K562 (cell line): ENCODE results near the gene RPL34. TPM values are rescaled to one million over a fixed set of nuclear protein-coding genes. Genes with fewer than 3 reads are reported as not detected.

Experiments
- ATAC-seq: fragments of 200-7000 bp; cut with Tn5 transposase; 3 replicates; pipeline ENCODE4 v1.9.1; 2020; ENCODE audit warnings: moderate library complexity
- BruUV-seq: library from RNA; stranded (reverse); fragments of 400-500 nt; replicated peaks from 2 replicates; lab custom pipeline; 2021; lab: Mats Ljungman, UMichigan
- CTCF ChIA-PET: fragments of 300-600 bp; formaldehyde crosslinking; extraction: SDS; loops from one replicate; lab custom pipeline; 2021; ENCODE audit warnings: low intra/inter-chr PET ratio; lab: Yijun Ruan, JAX
- POLR2A ChIA-PET: fragments of 300-600, 350-650 bp; sonication (Branson Sonifier 250); formaldehyde crosslinking; extraction: SDS; loops from one replicate; lab custom pipeline; 2021; ENCODE audit warnings: antibody characterized with exemption, inconsistent platforms; lab: Yijun Ruan, JAX
- DNase-seq, 4 experiments: peaks; one replicate each; pipeline versions ENCODE4 v3.0.0 to v3.0.0-alpha.2; 2011 to 2018; ENCODE audit warnings: low spot score in 3 of 4, mixed read lengths in 3 of 4; ENCODE audit errors: extremely low read depth in 1 of 4
- FAIRE-seq: peaks from 2 replicates; lab custom pipeline; 2011; peaks lifted over from hg19 to GRCh38; lab: Jason Lieb, UNC
- H2AFZ ChIP-seq: 2 replicates; pipeline ENCODE4 v1.6.0; 2011; ENCODE audit warnings: low read depth, low read length, control low read depth, inconsistent platforms
- H3K27ac ChIP-seq: fragments of 200-600 bp; 3 replicates; pipeline ENCODE4 v1.8.0; 2011; ENCODE audit warnings: low read depth, mild to moderate bottlenecking, control low read depth, inconsistent platforms, low read length, moderate library complexity, mixed read lengths; ENCODE audit errors: extremely low read depth
- H3K27me3 ChIP-seq, 2 experiments: fragments of 300-600 bp in 1 of 2; 2 replicates in 1 of 2; 3 replicates in 1 of 2; pipeline versions ENCODE4 v1.6.0 to v1.8.0; 2011; ENCODE audit warnings: inconsistent platforms in 2 of 2, low read length in 2 of 2, mild to moderate bottlenecking in 1 of 2, mixed read lengths in 1 of 2, moderate library complexity in 1 of 2; ENCODE audit not compliant: control insufficient read depth in 2 of 2, insufficient read depth in 2 of 2
- H3K36me3 ChIP-seq: fragments of 300-600 bp; 3 replicates; pipeline ENCODE4 v1.8.0; 2011; ENCODE audit warnings: mild to moderate bottlenecking, low read length, inconsistent platforms; ENCODE audit not compliant: control insufficient read depth, insufficient read depth
- H3K4me1 ChIP-seq, 2 experiments: fragments of 200-600 bp in 1 of 2; replicated peaks in 1 of 2; 2 replicates in 1 of 2; 3 replicates in 1 of 2; pipeline versions ENCODE4 v1.5.1 to v1.8.0; 2011; ENCODE audit warnings: inconsistent platforms in 2 of 2, low read length in 2 of 2, mild to moderate bottlenecking in 1 of 2, mixed read lengths in 1 of 2, moderate library complexity in 1 of 2; ENCODE audit not compliant: control insufficient read depth in 2 of 2, insufficient read depth in 2 of 2
- H3K4me2 ChIP-seq: 2 replicates; pipeline ENCODE4 v1.6.1; 2011; ENCODE audit warnings: low read length, control low read depth, inconsistent platforms, mixed read lengths; ENCODE audit not compliant: insufficient read depth
- H3K4me3 ChIP-seq: fragments of 200-600 bp; sonication (generic), shearing (Covaris generic); 2 replicates; pipeline ENCODE4 v1.5.1; 2016; ENCODE audit warnings: control low read depth, inconsistent platforms
- H3K79me2 ChIP-seq: fragments of 200-600 bp; 3 replicates; pipeline ENCODE4 v1.8.0; 2011; ENCODE audit warnings: low read length, inconsistent platforms; ENCODE audit not compliant: control insufficient read depth, insufficient read depth
- H3K9ac ChIP-seq, 2 experiments: 2 replicates each; pipeline versions ENCODE4 v1.6.0 to v1.6.1; 2011; ENCODE audit warnings: low read depth in 2 of 2, low read length in 2 of 2, control low read depth in 1 of 2, inconsistent platforms in 1 of 2, mild to moderate bottlenecking in 1 of 2, mixed read lengths in 1 of 2; ENCODE audit not compliant: insufficient read depth in 1 of 2
- H3K9me1 ChIP-seq: one replicate; pipeline ENCODE4 v1.6.0; 2011; ENCODE audit warnings: inconsistent platforms, mild to moderate bottlenecking, low read length, moderate library complexity; ENCODE audit not compliant: control insufficient read depth, insufficient read depth
- H3K9me3 ChIP-seq: replicated peaks from 2 replicates; pipeline ENCODE4 v1.5.1; 2011; ENCODE audit warnings: low read depth, low read length, inconsistent platforms; ENCODE audit not compliant: control insufficient read depth, insufficient read depth
- H4K20me1 ChIP-seq: replicated peaks from 2 replicates; pipeline ENCODE4 v1.6.1; 2011; ENCODE audit warnings: low read length, inconsistent platforms, mixed read lengths; ENCODE audit not compliant: control insufficient read depth, insufficient read depth
- C11orf30 ChIP-seq: fragments of 450-650 bp; IDR thresholded peaks from 2 replicates; pipeline ENCODE4 v1.6.1; 2016; ENCODE audit warnings: low read depth, mild to moderate bottlenecking
- EGR1 ChIP-seq: fragments of 450-650 bp; conservative IDR thresholded peaks from 2 replicates; pipeline ENCODE4 v1.6.1; 2017; ENCODE audit warnings: mild to moderate bottlenecking
- KDM1A ChIP-seq, 2 experiments: fragments of 450-650 bp; IDR thresholded peaks; 2 replicates each; pipeline ENCODE4 v1.6.1; 2016; ENCODE audit warnings: mild to moderate bottlenecking in 2 of 2
- MAFF ChIP-seq: IDR thresholded peaks from 2 replicates; pipeline ENCODE4 v1.6.1; 2012; ENCODE audit warnings: low read length, improper control_type of control experiment
- MAFG ChIP-seq: fragments of 450-650 bp; conservative IDR thresholded peaks from 2 replicates; pipeline ENCODE4 v1.6.1; 2016; ENCODE audit warnings: missing genetic modification characterization, missing compliant biosample characterization
- MAFK ChIP-seq: IDR thresholded peaks from 2 replicates; pipeline ENCODE4 v1.6.1; 2011; ENCODE audit warnings: low read length, improper control_type of control experiment
- NFE2 ChIP-seq: IDR thresholded peaks from 2 replicates; pipeline ENCODE4 v1.6.1; 2014; ENCODE audit warnings: antibody characterized with exemption, low read depth
- NR3C1 ChIP-seq: sonication (generic); formaldehyde crosslinking; IDR thresholded peaks from 2 replicates; pipeline ENCODE4 v1.8.1; 2022; ENCODE audit warnings: missing genetic modification reagents
- SOX6 ChIP-seq: fragments of 450-650 bp; IDR thresholded peaks from 2 replicates; pipeline ENCODE4 v1.6.1; 2014; ENCODE audit warnings: mild to moderate bottlenecking
- ZNF316 ChIP-seq: fragments of 450-650 bp; IDR thresholded peaks from 2 replicates; pipeline ENCODE4 v1.6.1; 2016
- ZNF655 ChIP-seq: fragments of 250-450 bp; sonication (Bioruptor Pico); IDR thresholded peaks from 2 replicates; pipeline ENCODE4 v1.5.0; 2021
- WGBS: fragments of 100-300 bp; shearing (Covaris generic); methylation state at CpG from one replicate; pipeline ENCODE4 v1.1.6; 2016; ENCODE audit warnings: low coverage, mixed read lengths; ENCODE audit not compliant: insufficient coverage; ENCODE audit errors: missing lambda C conversion rate; 5-methylcytosine and 5-hydroxymethylcytosine counted together
- in situ Hi-C: fragments of 300-500 bp; cut with MboI; formaldehyde crosslinking; loops from 4 replicates; pipeline ENCODE4 v1.15.0; 2018; ENCODE audit warnings: inconsistent platforms, mixed read lengths
- intact Hi-C: fragments of 100-400 bp; cut with micrococcal nuclease; formaldehyde crosslinking; loops from 2 replicates; pipeline ENCODE4 v1.14.2; 2022
- polyA plus RNA-seq, 8 experiments: library from polyadenylated mRNA; depleted of rRNA in 4 of 8; stranded (reverse) in 5 of 8; unstranded in 3 of 8; fragments of >200 nt; fragmentation: Nextera tagmentation in 2 of 8; fragmentation: Illumina TruSeq in 1 of 8; extraction: Ambion mirVana in 2 of 8; extraction: Trizol in 1 of 8; gene quantifications; 2 replicates each; pipeline versions ENCODE4 v1.2.1 to v1.2.3, GENCODE V29; 2011 to 2014; ENCODE audit warnings: inconsistent platforms in 1 of 8, missing spikeins in 1 of 8
- total RNA-seq, 7 experiments: library from RNA; depleted of rRNA in 6 of 7; stranded (reverse); fragments of >200 nt in 6 of 7; fragmentation: Illumina TruSeq in 2 of 7; extraction: Trizol in 2 of 7; gene quantifications; 2 replicates each; pipeline versions ENCODE4 v1.2.1 to v1.2.3, GENCODE V29; 2011 to 2021; ENCODE audit warnings: low replicate concordance in 1 of 7

RPL34 gene
- total and polyA plus RNA-seq, 9 of the 15 experiments (the other 6 are each of a cell fraction or from before 2014, with no cell fraction given), result 1,612 to 4,502 (median 2,593) TPM

GRCh38 chr4:108596344-108596743 is 24.0 kb upstream of the RPL34 start:
- ATAC-seq, result no peak
- H3K4me2 ChIP-seq, result no peak overlapping the region
- no peaks in the 10 kb centered on the region for H4K20me1 ChIP-seq
- intact Hi-C loops, result no loop called here
- no peak overlapping the region for H2AFZ ChIP-seq
- no peak overlapping the region for H3K27ac ChIP-seq
- no peaks in the 10 kb centered on the region for H3K79me2 ChIP-seq
- no TSS peak for BruUV-seq
- in situ Hi-C loops, result no loop called here
- no peak for DNase-seq
- H3K9me1 ChIP-seq, result no peaks in the 10 kb centered on the region
- ChIA-PET CTCF (no interaction called here), POLR2A (no interaction called here)
- TF ChIP-seq ZNF655 (no peak), MAFK (peak; percentile 71), NFE2 (peak; percentile 67), KDM1A (IDR thresholded peaks at IDR 0.05) (peak; percentile 27 to 30; a peak in 2 of 4 replicates), MAFF (peak; percentile 69), NR3C1 (CRISPR knock-in tag) (no peak), C11orf30 (peak; percentile 87), ZNF316 (peak; percentile 93), EGR1 (peak; percentile 66), SOX6 (peak; percentile 28; the same call in 1 of the 2 replicates), MAFG (tag) (peak; percentile 78)
- no peak overlapping the region for H3K4me3 ChIP-seq
- no peak overlapping the region for H3K9ac ChIP-seq
- H3K9me3 ChIP-seq, result no peaks in the 10 kb centered on the region
- H3K27me3 ChIP-seq, result no peaks in the 10 kb centered on the region
- FAIRE-seq, result no peak
- WGBS, result 40% methylated on average over 1 of the region's 1 CpG
- H3K36me3 ChIP-seq, result no peaks in the 10 kb centered on the region
- H3K4me1 ChIP-seq, result no peaks in the 10 kb centered on the region; a peak in 1 of 5 replicates
